Measurements from ENCODE around the gene RNF112.

RNF112 gene

GRCh38 chr17:19387921-19388521, 23.0 kb upstream of the RNF112 start:
- DNase-seq (ENCODE audit: low read depth in 2 of 3, low spot score in 1 of 3), result no peak

- DNase-seq (ENCODE audit: low read depth in 2 of 3, low spot score in 1 of 3), result no peak
Observed at GRCh38 chr17:19388791-19389785, 21.9 kb upstream of the RNF112 start.

- no peak for DNase-seq (ENCODE audit: low read depth in 2 of 3, low spot score in 1 of 3)
Observed at GRCh38 chr17:19390951-19391350, 20.1 kb upstream of the RNF112 start.

- no peak for DNase-seq (ENCODE audit: low read depth in 2 of 3, low spot score in 1 of 3)
Observed at GRCh38 chr17:19391432-19391831, 19.6 kb upstream of the RNF112 start.

- no peak for DNase-seq (ENCODE audit: low read depth in 2 of 3, low spot score in 1 of 3)
Observed at GRCh38 chr17:19392303-19392702, 18.7 kb upstream of the RNF112 start.

- no peak for DNase-seq (ENCODE audit: low read depth in 2 of 3, low spot score in 1 of 3)
Observed at GRCh38 chr17:19397556-19398041, 13.4 kb upstream of the RNF112 start.

GRCh38 chr17:19398301-19399181, 12.5 kb upstream of the RNF112 start:
- no peak for DNase-seq (ENCODE audit: low read depth in 2 of 3, low spot score in 1 of 3)

- DNase-seq (ENCODE audit: low read depth in 2 of 3, low spot score in 1 of 3), result no peak
Observed at GRCh38 chr17:19399750-19400450, 11.1 kb upstream of the RNF112 start.

- DNase-seq (ENCODE audit: low read depth in 2 of 3, low spot score in 1 of 3), result no peak
Observed at GRCh38 chr17:19401321-19402010, 9.6 kb upstream of the RNF112 start.

GRCh38 chr17:19402171-19402570, 8.9 kb upstream of the RNF112 start:
- DNase-seq (ENCODE audit: low read depth in 2 of 3, low spot score in 1 of 3), result no peak

- DNase-seq (ENCODE audit: low read depth in 2 of 3, low spot score in 1 of 3), result no peak
Observed at GRCh38 chr17:19403021-19403420, 8.0 kb upstream of the RNF112 start.

GRCh38 chr17:19404264-19404663, 6.8 kb upstream of the RNF112 start:
- no peak for DNase-seq (ENCODE audit: low read depth in 2 of 3, low spot score in 1 of 3)

- no peak for DNase-seq (ENCODE audit: low read depth in 2 of 3, low spot score in 1 of 3)
Observed at GRCh38 chr17:19405114-19405513, 5.9 kb upstream of the RNF112 start.

- no peak for DNase-seq (ENCODE audit: low read depth in 2 of 3, low spot score in 1 of 3)
Observed at GRCh38 chr17:19407601-19408345, 3.3 kb upstream of the RNF112 start.

GRCh38 chr17:19408346-19408710, 2.7 kb upstream of the RNF112 start:
- DNase-seq (ENCODE audit: low read depth in 2 of 3, low spot score in 1 of 3), result no peak

GRCh38 chr17:19409066-19409465, 2.0 kb upstream of the RNF112 start:
- DNase-seq (ENCODE audit: low read depth in 2 of 3, low spot score in 1 of 3), result no peak

- peak in 1 of 3 donors; percentile 4 for DNase-seq (ENCODE audit: low read depth in 2 of 3, low spot score in 1 of 3)
Observed at GRCh38 chr17:19409509-19409908, 1.5 kb upstream of the RNF112 start.

- DNase-seq (ENCODE audit: low read depth in 2 of 3, low spot score in 1 of 3), result no peak
Observed at GRCh38 chr17:19410091-19410490, 941 bp upstream of the RNF112 start.

- no peak for DNase-seq (ENCODE audit: low read depth in 2 of 3, low spot score in 1 of 3)
Observed at GRCh38 chr17:19411631-19412030, 599 bp downstream of the RNF112 start.
